KMS-11 (cell line): ENCODE data around the gene TMEM87B.

Source experiments
- H2AFZ ChIP-seq: fragments of 200-600 bp; sonication (generic); 2 replicates; pipeline ENCODE4 v1.6.1; 2016; ENCODE audit warnings: antibody characterized with exemption, mixed run types, low read depth
- H3K27ac ChIP-seq: fragments of 200-600 bp; sonication (generic); 2 replicates; pipeline ENCODE4 v1.6.1; 2016; ENCODE audit warnings: mild to moderate bottlenecking, mixed run types
- H3K27me3 ChIP-seq: fragments of 200-600 bp; sonication (generic); 2 replicates; pipeline ENCODE4 v1.6.1; 2017; ENCODE audit warnings: mild to moderate bottlenecking, low read depth, mixed run types, moderate library complexity; ENCODE audit not compliant: insufficient read depth
- H3K36me3 ChIP-seq: fragments of 200-600 bp; sonication (generic); 2 replicates; pipeline ENCODE4 v1.6.1; 2017; ENCODE audit warnings: mild to moderate bottlenecking, mixed run types; ENCODE audit not compliant: insufficient read depth
- H3K4me1 ChIP-seq: fragments of 200-600 bp; sonication (generic); 2 replicates; pipeline ENCODE4 v1.6.1; 2016; ENCODE audit warnings: mild to moderate bottlenecking, low read depth, mixed run types; ENCODE audit not compliant: poor library complexity, severe bottlenecking
- H3K4me2 ChIP-seq: fragments of 200-600 bp; sonication (generic); 2 replicates; pipeline ENCODE4 v1.7.0; 2016; ENCODE audit warnings: mild to moderate bottlenecking, mixed run types
- H3K4me3 ChIP-seq: fragments of 200-600 bp; sonication (generic); IDR thresholded peaks from 2 replicates; pipeline ENCODE4 v1.6.1; 2017; ENCODE audit warnings: low read depth, low read length, mixed read lengths; ENCODE audit not compliant: insufficient read depth
- H3K79me2 ChIP-seq: fragments of 200-600 bp; sonication (generic); 2 replicates; pipeline ENCODE4 v1.6.1; 2016; ENCODE audit warnings: low read depth, mixed run types; ENCODE audit not compliant: insufficient read depth
- H3K9ac ChIP-seq: fragments of 200-600 bp; sonication (generic); 2 replicates; pipeline ENCODE4 v1.6.1; 2016; ENCODE audit warnings: mild to moderate bottlenecking, mixed run types
- H4K20me1 ChIP-seq: fragments of 200-600 bp; sonication (generic); 2 replicates; pipeline ENCODE4 v1.6.1; 2016; ENCODE audit warnings: mild to moderate bottlenecking, mixed run types; ENCODE audit not compliant: insufficient read depth
- CTCF ChIP-seq: fragments of 200-600 bp; sonication (generic); conservative IDR thresholded peaks from 2 replicates; pipeline ENCODE4 v1.6.1; 2017; ENCODE audit warnings: low read depth, mild to moderate bottlenecking, antibody characterized with exemption, low read length, moderate library complexity, mixed read lengths

The TMEM87B gene

GRCh38 chr2:112143150-112143549 is 88.1 kb downstream of the TMEM87B start:
- no peak for TF ChIP-seq CTCF
- H2AFZ ChIP-seq, result no peak overlapping the region
- H4K20me1 ChIP-seq, result no peaks in the 10 kb centered on the region
- no peak overlapping the region for H3K4me2 ChIP-seq
- H3K9ac ChIP-seq, result no peak overlapping the region
- H3K4me1 ChIP-seq, result no peaks in the 10 kb centered on the region
- H3K36me3 ChIP-seq, result no peaks in the 10 kb centered on the region
- no peak overlapping the region for H3K4me3 ChIP-seq
- H3K27ac ChIP-seq, result no peak overlapping the region
- no peaks in the 10 kb centered on the region for H3K27me3 ChIP-seq
- H3K79me2 ChIP-seq, result no peaks in the 10 kb centered on the region

- Histone ChIP-seq H3K4me3 (no peak overlapping the region), H4K20me1 (no peaks in the 10 kb centered on the region), H3K9ac (no peak overlapping the region), H3K27me3 (no peaks in the 10 kb centered on the region), H3K27ac (no peak overlapping the region), H3K79me2 (no peaks in the 10 kb centered on the region), H3K36me3 (no peaks in the 10 kb centered on the region), H3K4me1 (no peaks in the 10 kb centered on the region), H3K4me2 (no peak overlapping the region), H2AFZ (no peak overlapping the region)
- no peak for TF ChIP-seq CTCF
Observed at GRCh38 chr2:112144966-112145365, 89.9 kb downstream of the TMEM87B start.

GRCh38 chr2:112147382-112148168 is 92.5 kb downstream of the TMEM87B start:
- H3K36me3 ChIP-seq, result no peaks in the 10 kb centered on the region
- no peak overlapping the region for H2AFZ ChIP-seq
- H3K27me3 ChIP-seq, result no peaks in the 10 kb centered on the region
- H3K9ac ChIP-seq, result no peak overlapping the region
- no peaks in the 10 kb centered on the region for H4K20me1 ChIP-seq
- H3K27ac ChIP-seq, result no peak overlapping the region
- no peaks in the 10 kb centered on the region for H3K4me1 ChIP-seq
- H3K4me3 ChIP-seq, result no peak overlapping the region
- no peak for TF ChIP-seq CTCF
- H3K4me2 ChIP-seq, result no peak overlapping the region
- H3K79me2 ChIP-seq, result no peaks in the 10 kb centered on the region

GRCh38 chr2:112148477-112148876 is 93.4 kb downstream of the TMEM87B start:
- no peak overlapping the region for H3K4me2 ChIP-seq

More at GRCh38 chr2:112148477-112148876, 93.4 kb downstream of the TMEM87B start:
- no peak overlapping the region for H3K4me3 ChIP-seq
- no peaks in the 10 kb centered on the region for H3K27me3 ChIP-seq
- H3K9ac ChIP-seq, result no peak overlapping the region
- TF ChIP-seq CTCF, result no peak
- H2AFZ ChIP-seq, result no peak overlapping the region
- H3K4me1 ChIP-seq, result no peaks in the 10 kb centered on the region
- no peaks in the 10 kb centered on the region for H3K79me2 ChIP-seq
- no peaks in the 10 kb centered on the region for H3K36me3 ChIP-seq
- no peaks in the 10 kb centered on the region for H4K20me1 ChIP-seq
- no peak overlapping the region for H3K27ac ChIP-seq
